AG04450 (cell line): ENCODE measurements around the gene SLC26A3. TPM values are rescaled to one million over a fixed set of nuclear protein-coding genes. Genes with fewer than 3 reads are reported as not detected.

ENCODE experiments used
- CTCF ChIA-PET: fragments of 300-600, 350-600 bp; formaldehyde crosslinking; extraction: SDS; loops from one replicate; lab custom pipeline; 2022; ENCODE audit warnings: antibody characterized with exemption, inconsistent platforms; lab: Charles Lee
- POLR2A ChIA-PET: fragments of 350-600 bp; formaldehyde crosslinking; extraction: SDS; loops from one replicate; lab custom pipeline; 2021; ENCODE audit warnings: antibody characterized with exemption, inconsistent platforms; lab: Yijun Ruan, JAX
- DNase-seq: peaks from one replicate; pipeline ENCODE4 v3.0.0-alpha.2; 2011; ENCODE audit warnings: low read depth, low spot score
- H3K27ac ChIP-seq: one replicate; pipeline ENCODE4 v1.5.1; 2012; ENCODE audit warnings: low read depth, low read length, control low read depth
- H3K27me3 ChIP-seq: one replicate; pipeline ENCODE4 v1.6.0; 2012; ENCODE audit warnings: low read length; ENCODE audit not compliant: control insufficient read depth, insufficient read depth
- H3K4me3 ChIP-seq: 2 replicates; pipeline ENCODE4 v1.5.1; 2011; ENCODE audit warnings: mild to moderate bottlenecking, low read depth, low read length, control low read depth
- H3K9me3 ChIP-seq: 2 replicates; pipeline ENCODE4 v1.5.1; 2012; ENCODE audit warnings: low read length; ENCODE audit not compliant: control insufficient read depth, insufficient read depth
- CTCF ChIP-seq: IDR thresholded peaks from 2 replicates; pipeline ENCODE4 v1.5.1; 2011; ENCODE audit warnings: low read depth, low read length, control low read depth, inconsistent platforms
- polyA plus RNA-seq: library from polyadenylated mRNA; depleted of rRNA; stranded (reverse); fragments of >200 nt; gene quantifications from 2 replicates; pipeline ENCODE4 v1.2.3, GENCODE V29; 2011

Gene SLC26A3
- polyA plus RNA-seq, 1 experiment: not detected

- no peaks in the 10 kb centered on the region for H3K9me3 ChIP-seq
- H3K4me3 ChIP-seq: no peak overlapping the region
- no peak overlapping the region for H3K27ac ChIP-seq
- TF ChIP-seq CTCF: no peak
- ChIA-PET CTCF (interaction anchor here (0.5 to 5.9 kb wide), 7 partner anchors 11 to 334 kb away, joined by 3 to 75 read pairs (median 5); no protein-coding TSS in a partner anchor), POLR2A (no interaction called here)
- DNase-seq: no peak
- H3K27me3 ChIP-seq: peaks cover 2% of the 10 kb centered on the region
Measured at GRCh38 chr7:107726356-107727130, 76.5 kb downstream of the SLC26A3 start.

DNA sequence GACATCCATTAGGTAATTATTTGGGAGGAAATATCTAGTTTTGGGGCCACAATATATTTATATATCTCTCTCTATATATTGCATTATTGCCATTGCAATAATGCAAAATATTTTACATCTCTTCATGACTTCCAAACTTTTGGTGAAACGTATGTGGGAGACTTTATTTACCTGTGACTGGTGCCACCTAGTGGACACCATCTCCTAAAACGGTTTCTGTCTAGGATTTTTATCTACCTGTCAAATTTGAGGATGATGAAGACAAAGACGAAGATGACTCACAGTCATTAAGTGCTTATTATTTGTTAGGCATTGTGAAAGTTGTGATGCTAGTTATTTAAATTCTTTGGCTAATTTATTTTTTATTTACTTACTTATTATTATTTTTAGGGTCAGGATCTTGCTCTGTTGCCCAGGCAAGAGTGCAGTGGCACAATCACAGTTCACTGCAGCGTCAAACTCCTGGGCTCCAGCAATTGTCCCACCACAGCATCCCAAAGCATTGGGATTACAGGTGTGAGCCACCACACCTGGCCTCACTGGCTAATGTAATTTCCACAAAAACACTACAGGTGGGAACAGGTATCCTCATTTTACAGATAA, 77.8 kb downstream of the SLC26A3 start:
- peak; percentile 65 for TF ChIP-seq CTCF
- no peak overlapping the region for H3K27ac ChIP-seq
- POLR2A ChIA-PET: no interaction called here
- H3K27me3 ChIP-seq: peaks cover 2% of the 10 kb centered on the region
- CTCF ChIA-PET: interaction anchor here (0.7 to 5.9 kb wide), 15 partner anchors 10 to 1561 kb away, joined by 3 to 75 read pairs (median 3); no protein-coding TSS in a partner anchor
- DNase-seq: peak; percentile 42
- no peaks in the 10 kb centered on the region for H3K9me3 ChIP-seq
- H3K4me3 ChIP-seq: no peak overlapping the region

DNA sequence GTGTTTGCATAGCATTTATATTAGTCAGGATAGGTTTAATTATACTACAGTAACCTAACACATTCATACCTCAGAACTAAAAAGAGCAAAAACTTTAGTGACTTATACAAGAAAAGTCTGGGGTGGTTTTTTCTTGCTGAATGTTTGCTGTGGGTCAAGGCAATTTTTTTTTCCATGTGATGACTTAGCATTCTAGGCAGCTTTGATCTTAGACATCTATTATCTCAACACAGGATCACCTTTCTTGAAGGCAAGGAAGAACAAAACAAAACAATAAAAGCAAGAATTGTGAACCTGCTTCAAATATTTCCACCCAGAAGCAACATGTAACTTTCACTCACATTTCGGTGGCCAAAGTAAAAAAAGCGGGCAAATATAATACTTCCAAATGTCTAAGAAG, 79.8 kb downstream of the SLC26A3 start:
- Histone ChIP-seq H3K27me3 (peaks cover 2% of the 10 kb centered on the region), H3K4me3 (no peak overlapping the region), H3K27ac (no peak overlapping the region), H3K9me3 (no peaks in the 10 kb centered on the region)
- ChIA-PET POLR2A (no interaction called here), CTCF (interaction anchor here (1.1 to 2.2 kb wide), 3 partner anchors 222 to 574 kb away, joined by 3 to 19 read pairs (median 4); no protein-coding TSS in a partner anchor)
- no peak for DNase-seq
- TF ChIP-seq CTCF: no peak

- ChIA-PET POLR2A (no interaction called here), CTCF (no interaction called here)
- H3K4me3 ChIP-seq: no peak overlapping the region
- no peaks in the 10 kb centered on the region for H3K9me3 ChIP-seq
- no peak for DNase-seq
- no peaks in the 10 kb centered on the region for H3K27me3 ChIP-seq
- TF ChIP-seq CTCF: no peak
- no peak overlapping the region for H3K27ac ChIP-seq
Measured at GRCh38 chr7:107721286-107721685, 81.7 kb downstream of the SLC26A3 start.
